Activated T-cell treated with anti-CD3 and anti-CD28 coated beads for 1 hour (primary cell): Measurements from ENCODE around the gene DFFB.

ENCODE experiments used
- DNase-seq: peaks from one replicate; pipeline ENCODE4 v3.0.0-alpha.2; 2020; ENCODE audit warnings: low read depth

The DFFB gene

GRCh38 chr1:3926956-3927355 is 69.7 kb downstream of the DFFB start:
- DNase-seq: no peak

- no peak for DNase-seq
These were observed 71.3 kb downstream of the DFFB start for GRCh38 chr1:3928586-3928985.

- no peak for DNase-seq
These were observed 71.8 kb downstream of the DFFB start for GRCh38 chr1:3929126-3929525.

- no peak for DNase-seq
These were observed 73.2 kb downstream of the DFFB start for GRCh38 chr1:3930301-3931006.

GRCh38 chr1:3931007-3931912 is 74.0 kb downstream of the DFFB start:
- DNase-seq: no peak

GRCh38 chr1:3932156-3932919 is 75.1 kb downstream of the DFFB start:
- no peak for DNase-seq
